GM12878 (cell line): ENCODE measurements around the gene PGM3. TPM values are rescaled to one million over a fixed set of nuclear protein-coding genes. Genes with fewer than 3 reads are reported as not detected.

ENCODE experiments used
- BACH1 ChIP-seq: fragments of 450-650 bp; IDR thresholded peaks from 2 replicates; pipeline ENCODE4 v1.6.1; 2017; ENCODE audit warnings: mild to moderate bottlenecking, borderline replicate concordance
- BCL11A ChIP-seq: IDR thresholded peaks from 2 replicates; pipeline ENCODE4 v1.6.1; 2011; ENCODE audit warnings: low read depth, low read length
- CHD4 ChIP-seq: fragments of 200-600 bp; sonication (generic); IDR thresholded peaks from 2 replicates; pipeline ENCODE4 v1.6.1; 2016; ENCODE audit warnings: mild to moderate bottlenecking
- E2F4 ChIP-seq: IDR thresholded peaks from 2 replicates; pipeline ENCODE4 v1.6.1; 2012; ENCODE audit warnings: low read depth, low read length, improper control_type of control experiment
- E4F1 ChIP-seq: fragments of 450-650 bp; IDR thresholded peaks from 2 replicates; pipeline ENCODE4 v1.6.1; 2018; ENCODE audit warnings: borderline replicate concordance, mild to moderate bottlenecking; ENCODE audit not compliant: partially characterized antibody
- ETV6 ChIP-seq, 2 experiments: fragments of 450-650 bp in 1 of 2; IDR thresholded peaks in 1 of 2; conservative IDR thresholded peaks in 1 of 2; 2 replicates each; pipeline ENCODE4 v1.6.1; 2014; ENCODE audit warnings: antibody characterized with exemption in 1 of 2, borderline replicate concordance in 1 of 2, low read depth in 1 of 2, mild to moderate bottlenecking in 1 of 2, moderate library complexity in 1 of 2
- HCFC1 ChIP-seq: fragments of 150-350 bp; IDR thresholded peaks from 2 replicates; pipeline ENCODE4 v1.6.1; 2014; ENCODE audit warnings: low read length
- HDGF ChIP-seq: fragments of 450-650 bp; IDR thresholded peaks from 2 replicates; pipeline ENCODE4 v1.6.1; 2016; ENCODE audit warnings: antibody characterized with exemption
- HSF1 ChIP-seq: fragments of 150-350 bp; IDR thresholded peaks from 2 replicates; pipeline ENCODE4 v1.6.1; 2014; ENCODE audit warnings: mild to moderate bottlenecking, low read depth, low read length
- MEF2A ChIP-seq: IDR thresholded peaks from 2 replicates; pipeline ENCODE4 v1.6.1; 2011; ENCODE audit warnings: low read depth, mild to moderate bottlenecking, low read length, moderate library complexity; ENCODE audit not compliant: insufficient read depth
- MEF2B ChIP-seq: fragments of 450-650 bp; IDR thresholded peaks from 2 replicates; pipeline ENCODE4 v1.6.1; 2018; ENCODE audit warnings: mild to moderate bottlenecking, moderate library complexity; ENCODE audit not compliant: partially characterized antibody, poor library complexity, severe bottlenecking
- NBN ChIP-seq: fragments of 450-650 bp; IDR thresholded peaks from 2 replicates; pipeline ENCODE4 v1.6.1; 2016
- NR2C1 ChIP-seq: fragments of 450-650 bp; IDR thresholded peaks from 2 replicates; pipeline ENCODE4 v1.6.1; 2017; ENCODE audit warnings: antibody characterized with exemption, mild to moderate bottlenecking, moderate library complexity
- NR2C2 ChIP-seq: IDR thresholded peaks from 2 replicates; pipeline ENCODE4 v1.6.1; 2011; ENCODE audit warnings: borderline replicate concordance, low read depth; ENCODE audit not compliant: control insufficient read depth, insufficient read length
- POU2F2 ChIP-seq: IDR thresholded peaks from 3 replicates; pipeline ENCODE4 v1.6.1; 2011; ENCODE audit warnings: low read depth, mild to moderate bottlenecking, low read length, borderline replicate concordance
- RAD51 ChIP-seq: fragments of 450-650 bp; IDR thresholded peaks from 2 replicates; pipeline ENCODE4 v1.6.1; 2016; ENCODE audit warnings: moderate library complexity, mild to moderate bottlenecking, inconsistent platforms
- RELB ChIP-seq: fragments of 450-650 bp; IDR thresholded peaks from 2 replicates; pipeline ENCODE4 v1.6.1; 2017; ENCODE audit warnings: low read depth, mild to moderate bottlenecking, moderate library complexity
- RFX5 ChIP-seq: IDR thresholded peaks from 2 replicates; pipeline ENCODE4 v1.6.1; 2011; ENCODE audit warnings: low read depth, low read length, improper control_type of control experiment
- SUPT20H ChIP-seq: IDR thresholded peaks from 2 replicates; pipeline ENCODE4 v1.6.1; 2011; ENCODE audit warnings: low read depth, mild to moderate bottlenecking, low read length, moderate library complexity, borderline replicate concordance; ENCODE audit not compliant: control insufficient read depth
- TCF7 ChIP-seq: IDR thresholded peaks from 2 replicates; pipeline ENCODE4 v1.6.1; 2014; ENCODE audit warnings: antibody characterized with exemption, borderline replicate concordance
- WRNIP1 ChIP-seq: IDR thresholded peaks from 2 replicates; pipeline ENCODE4 v1.6.1; 2011; ENCODE audit warnings: low read depth, low read length, improper control_type of control experiment, borderline replicate concordance
- ZNF384 ChIP-seq: IDR thresholded peaks from 2 replicates; pipeline ENCODE4 v1.6.1; 2012; ENCODE audit warnings: low read depth, mild to moderate bottlenecking, low read length, improper control_type of control experiment, borderline replicate concordance
- polyA plus RNA-seq, 11 experiments: library from polyadenylated mRNA; depleted of rRNA in 4 of 11; unstranded in 6 of 11; stranded (reverse) in 5 of 11; fragments of >200 nt; fragmentation: Nextera tagmentation in 4 of 11; fragmentation: Illumina TruSeq in 1 of 11; extraction: Ambion mirVana in 4 of 11; extraction: Trizol in 1 of 11; gene quantifications; 1 replicate in 1 of 11; 2 replicates in 10 of 11; pipeline versions ENCODE4 v1.2.1 to v1.2.3, GENCODE V29; 2011 to 2016; ENCODE audit warnings: inconsistent platforms in 2 of 11, missing spikeins in 2 of 11, low read depth in 1 of 11
- total RNA-seq, 4 experiments: library from RNA; depleted of rRNA in 3 of 4; stranded (reverse); fragments of >200 nt in 3 of 4; fragmentation: Illumina TruSeq in 1 of 4; extraction: Trizol in 1 of 4; gene quantifications; 2 replicates each; pipeline versions ENCODE4 v1.2.1 to v1.2.3, GENCODE V29; 2013 to 2021

PGM3 gene
- total and polyA plus RNA-seq, 10 of the 15 experiments (the other 5 are each of a cell fraction or from before 2014, with no cell fraction given): 13.0 to 36.0 (median 24.6) TPM

- TF ChIP-seq RFX5 (no peak), HCFC1 (no peak), ZNF384 (no peak), ETV6 (conservative IDR thresholded peaks at IDR 0.05 in 1 of 2, IDR thresholded peaks at IDR 0.05 in 1 of 2; ENCODE audit: borderline replicate concordance in 1 of 2, low read depth in 1 of 2) (no peak), HSF1 (no peak), E2F4 (no peak), CHD4 (no peak), BCL11A (no peak), E4F1 (no peak), POU2F2 (no peak), BACH1 (no peak; the same call in 1 of the 2 replicates), HDGF (peak; percentile 91), NR2C2 (no peak), MEF2A (no peak), MEF2B (no peak), RELB (0 out of 2 replicates have a peak, but pooled peaks have one; percentile 12), NBN (peak; percentile 67), NR2C1 (no peak), RAD51 (no peak), TCF7 (no peak), WRNIP1 (no peak), SUPT20H (no peak)
These were observed at the start of gene PGM3, which contains the start of gene RWDD2A (continued) for GRCh38 chr6:83192871-83193746.
